Small intestine (tissue), 16 donors: ENCODE results near the gene PCED1A. TPM values are rescaled to one million over a fixed set of nuclear protein-coding genes. Genes with fewer than 3 reads are reported as not detected.

Experiments used
- DNase-seq, 2 donors: peaks; one replicate each; pipeline versions ENCODE4 v3.0.0 to v3.0.0-alpha.2; 2013
- FAIRE-seq: peaks from 2 replicates; lab custom pipeline; 2012; peaks lifted over from hg19 to GRCh38; lab: Jason Lieb, UNC
- H3K27ac ChIP-seq, 3 donors: one replicate each; pipeline ENCODE4 v1.5.1; 2013; ENCODE audit warnings: low read length in 2 of 3, mild to moderate bottlenecking in 2 of 3, control low read depth in 1 of 3, inconsistent platforms in 1 of 3, low read depth in 1 of 3, moderate library complexity in 1 of 3
- H3K27me3 ChIP-seq, 3 donors: one replicate each; pipeline ENCODE4 v1.6.1; 2013; ENCODE audit warnings: low read length in 3 of 3, inconsistent platforms in 1 of 3; ENCODE audit not compliant: control insufficient read depth in 3 of 3, insufficient read depth in 3 of 3
- H3K36me3 ChIP-seq, 3 donors: one replicate each; pipeline ENCODE4 v1.6.1; 2013; ENCODE audit warnings: low read length in 3 of 3, inconsistent platforms in 1 of 3, low read depth in 1 of 3, mild to moderate bottlenecking in 1 of 3, moderate library complexity in 1 of 3; ENCODE audit not compliant: control insufficient read depth in 3 of 3, insufficient read depth in 2 of 3
- H3K4me1 ChIP-seq, 3 donors: one replicate each; pipeline ENCODE4 v1.6.1; 2013; ENCODE audit warnings: low read length in 2 of 3, inconsistent platforms in 1 of 3, low read depth in 1 of 3, mild to moderate bottlenecking in 1 of 3, moderate library complexity in 1 of 3; ENCODE audit not compliant: control insufficient read depth in 3 of 3, insufficient read depth in 2 of 3
- H3K4me3 ChIP-seq, 3 donors: one replicate each; pipeline ENCODE4 v1.5.1; 2013; ENCODE audit warnings: low read length in 3 of 3, control low read depth in 1 of 3, inconsistent platforms in 1 of 3, low read depth in 1 of 3, mild to moderate bottlenecking in 1 of 3, moderate library complexity in 1 of 3
- H3K9me3 ChIP-seq, 2 donors: one replicate each; pipeline ENCODE4 v1.6.1; 2013; ENCODE audit warnings: low read depth in 1 of 2, low read length in 1 of 2; ENCODE audit not compliant: control insufficient read depth in 2 of 2, insufficient read depth in 1 of 2
- WGBS, 3 donors: extraction: QIAGEN DNeasy Blood & Tissue Kit; methylation state at CpG; one replicate each; pipeline ENCODE4 v1.1.7; 2013; 5-methylcytosine and 5-hydroxymethylcytosine counted together
- long read RNA-seq, 10 donors: transcript quantifications; one replicate each; lab custom pipeline, GENCODE V29; 2026
- polyA plus RNA-seq, 4 donors: library from polyadenylated mRNA; stranded (reverse) in 3 of 4; unstranded in 1 of 4; fragments of 200-250 nt in 3 of 4; fragments of 120-200 nt in 1 of 4; gene quantifications; one replicate each; pipeline versions ENCODE4 v1.2.1 to v1.2.3, GENCODE V29; 2013
- donor health status: healthy with polysubstance abuse.
- donor health status: control.
- donor health status: control.
- donor health status: Bipolar disorder and iron deficiency.
- donor health status: healthy.

The PCED1A gene, protein sequence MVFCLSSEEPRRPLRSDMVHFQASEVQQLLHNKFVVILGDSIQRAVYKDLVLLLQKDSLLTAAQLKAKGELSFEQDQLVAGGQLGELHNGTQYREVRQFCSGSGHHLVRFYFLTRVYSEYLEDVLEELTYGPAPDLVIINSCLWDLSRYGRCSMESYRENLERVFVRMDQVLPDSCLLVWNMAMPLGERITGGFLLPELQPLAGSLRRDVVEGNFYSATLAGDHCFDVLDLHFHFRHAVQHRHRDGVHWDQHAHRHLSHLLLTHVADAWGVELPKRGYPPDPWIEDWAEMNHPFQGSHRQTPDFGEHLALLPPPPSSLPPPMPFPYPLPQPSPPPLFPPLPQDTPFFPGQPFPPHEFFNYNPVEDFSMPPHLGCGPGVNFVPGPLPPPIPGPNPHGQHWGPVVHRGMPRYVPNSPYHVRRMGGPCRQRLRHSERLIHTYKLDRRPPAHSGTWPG
- polyA plus RNA-seq = 10 to 100 TPM; 19.9 to 63.3 (median 37.2) TPM
- long read RNA-seq, donor 1, partial matches to known transcripts = 31 of 34 reads
- long read RNA-seq, donor 1, other reads (novel, unspliced or antisense) = 0 of 34 reads
- long read RNA-seq, donor 2, partial matches to known transcripts = 17 of 17 reads
- long read RNA-seq, donor 2, other reads (novel, unspliced or antisense) = 0 of 17 reads
- long read RNA-seq, donor 3, partial matches to known transcripts = 86 of 86 reads
- long read RNA-seq, donor 3, other reads (novel, unspliced or antisense) = 0 of 86 reads
- long read RNA-seq, donor 4 = 0 reads
- long read RNA-seq, donor 5, partial matches to known transcripts = 22 of 24 reads
- long read RNA-seq, donor 5, other reads (novel, unspliced or antisense) = 0 of 24 reads
- long read RNA-seq, donor 6, partial matches to known transcripts = 6 of 6 reads
- long read RNA-seq, donor 6, other reads (novel, unspliced or antisense) = 0 of 6 reads
- long read RNA-seq, donor 7, partial matches to known transcripts = 114 of 123 reads
- long read RNA-seq, donor 7, other reads (novel, unspliced or antisense) = 7 of 123 reads
- long read RNA-seq, donor 8 = 0 reads
- long read RNA-seq, donor 9 = 0 reads
- long read RNA-seq, donor 10, partial matches to known transcripts = 144 of 150 reads
- long read RNA-seq, donor 10, other reads (novel, unspliced or antisense) = 6 of 150 reads

- FAIRE-seq = no peak
Measured at GRCh38 chr20:2840138-2840966, at the start of gene PCED1A, which contains the start of gene VPS16. Gene PCED1A, minus strand, starts transcription at chr20:2840655. Its CDS starts 743 bp downstream, at chr20:2839912. Gene VPS16, plus strand, starts transcription at chr20:2840745. Its CDS starts 30 bp downstream, at chr20:2840775.

GRCh38 chr20:2889797-2890196 lies 49.3 kb upstream of the PCED1A start:
- WGBS, 3 donors = 92 to 100% (median 94%) methylated on average over 3 of the region's 3 CpGs
- Histone ChIP-seq H3K36me3 (no peaks in the 10 kb centered on the region), H3K4me3 (no peak overlapping the region), H3K27ac (no peak overlapping the region), H3K27me3 (no peaks in the 10 kb centered on the region), H3K4me1 (peaks cover 3 to 5% (median 3%) of the 10 kb centered on the region in 3 donors), H3K9me3 (no peaks in the 10 kb centered on the region)
- FAIRE-seq (no peak), DNase-seq (no peak)

More at GRCh38 chr20:2840138-2840966, at the start of gene PCED1A, which contains the start of gene VPS16:
- no peaks in the 10 kb centered on the region for H3K27me3 ChIP-seq
- peak within 1 kb of the TSS; percentile 81 to 90 (median 89) for H3K4me3 ChIP-seq
- WGBS, 3 donors = 4 to 6% (median 5%) methylated on average over 72 to 98 of the region's 98 CpGs
- no peaks in the 10 kb centered on the region for H3K9me3 ChIP-seq
- DNase-seq = peak; percentile 80 to 96
- peaks cover 0 to 22% (median 0%) of the 10 kb centered on the region in 3 donors for H3K36me3 ChIP-seq
- H3K27ac ChIP-seq = peak within 1 kb of the TSS; percentile 80 to 96 (median 91)
- peaks cover 0 to 12% (median 7%) of the 10 kb centered on the region in 3 donors for H3K4me1 ChIP-seq

GRCh38 chr20:2889209-2889608 lies 48.8 kb upstream of the PCED1A start:
- DNase-seq (no peak), FAIRE-seq (no peak)
- Histone ChIP-seq H3K4me1 (peaks cover 3 to 5% (median 3%) of the 10 kb centered on the region in 3 donors), H3K27ac (no peak overlapping the region), H3K36me3 (no peaks in the 10 kb centered on the region), H3K9me3 (no peaks in the 10 kb centered on the region), H3K27me3 (no peaks in the 10 kb centered on the region), H3K4me3 (no peak overlapping the region)
- WGBS, 3 donors = 53 to 94% (median 89%) methylated on average over 1 of the region's 1 CpG

- Histone ChIP-seq H3K27ac (no peak overlapping the region), H3K27me3 (no peaks in the 10 kb centered on the region), H3K36me3 (no peaks in the 10 kb centered on the region), H3K4me3 (no peak overlapping the region), H3K9me3 (no peaks in the 10 kb centered on the region), H3K4me1 (peaks cover 3 to 5% (median 3%) of the 10 kb centered on the region in 3 donors)
- DNase-seq (no peak), FAIRE-seq (no peak)
- WGBS, 3 donors = 88 to 94% (median 92%) methylated on average over 4 of the region's 4 CpGs
Measured at GRCh38 chr20:2888224-2888955, 47.9 kb upstream of the PCED1A start.

GRCh38 chr20:2887715-2888114 lies 47.3 kb upstream of the PCED1A start:
- no peak for FAIRE-seq
- no peak overlapping the region for H3K4me3 ChIP-seq
- peaks cover 3 to 5% (median 3%) of the 10 kb centered on the region in 3 donors for H3K4me1 ChIP-seq
- H3K27me3 ChIP-seq = no peaks in the 10 kb centered on the region
- H3K9me3 ChIP-seq = no peaks in the 10 kb centered on the region
- no peak overlapping the region for H3K27ac ChIP-seq
- 92 to 95% (median 93%) methylated on average over 3 of the region's 3 CpGs for WGBS, 3 donors
- DNase-seq = no peak
- H3K36me3 ChIP-seq = no peaks in the 10 kb centered on the region

GRCh38 chr20:2883726-2884637 lies 43.5 kb upstream of the PCED1A start:
- Histone ChIP-seq H3K27me3 (no peaks in the 10 kb centered on the region), H3K36me3 (peaks cover 0 to 4% (median 0%) of the 10 kb centered on the region in 3 donors), H3K9me3 (no peaks in the 10 kb centered on the region), H3K4me1 (no peaks in the 10 kb centered on the region), H3K27ac (no peak overlapping the region), H3K4me3 (no peak overlapping the region)
- WGBS, 3 donors = 64 to 73% (median 69%) methylated on average over 3 of the region's 3 CpGs
- DNase-seq = no peak
- no peak for FAIRE-seq
